AML-193 (cell line): Measurements from ENCODE around the gene IL23A.
A peak's percentile ranks its signal among the peaks of the same experiment; 100 is the strongest.
"Not testable (repeated sequence)": the region's sequence is repeated elsewhere in the genome, so short reads cannot be mapped to it uniquely, and the experiment has no call there.

ENCODE experiments used
- DNase-seq, 2 experiments: peaks; one replicate each; lab custom pipeline; 2025; lab: John Stamatoyannopoulos, UW

The IL23A gene

GRCh38 chr12:56326126-56326525 is 12.6 kb upstream of the IL23A start:
- no peak for DNase-seq

DNA sequence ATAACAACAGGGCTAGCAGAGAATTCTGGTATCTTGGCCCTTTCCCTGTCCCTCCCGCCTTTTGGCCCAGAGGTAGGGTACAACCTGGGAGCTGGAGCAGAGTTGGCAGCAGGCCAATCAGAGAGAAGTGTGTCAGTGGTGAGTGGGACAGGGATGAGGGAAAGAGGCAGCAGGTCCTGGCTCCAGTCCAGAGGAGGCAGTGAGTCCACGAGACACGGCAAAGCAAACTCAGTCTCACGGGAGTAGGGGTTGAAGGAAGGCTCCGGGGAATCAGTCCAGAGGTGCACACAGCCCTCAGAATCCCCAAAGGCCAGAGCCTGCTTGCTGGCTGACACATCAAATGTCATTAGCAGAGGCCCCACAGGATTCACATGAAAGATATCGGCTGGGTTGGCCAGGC is 12.2 kb upstream of the IL23A start:
- no peak for DNase-seq

- no peak for DNase-seq
Measured at GRCh38 chr12:56330936-56331490, 7.7 kb upstream of the IL23A start.

GRCh38 chr12:56332512-56333196 is 6.0 kb upstream of the IL23A start:
- DNase-seq, result no peak

DNA sequence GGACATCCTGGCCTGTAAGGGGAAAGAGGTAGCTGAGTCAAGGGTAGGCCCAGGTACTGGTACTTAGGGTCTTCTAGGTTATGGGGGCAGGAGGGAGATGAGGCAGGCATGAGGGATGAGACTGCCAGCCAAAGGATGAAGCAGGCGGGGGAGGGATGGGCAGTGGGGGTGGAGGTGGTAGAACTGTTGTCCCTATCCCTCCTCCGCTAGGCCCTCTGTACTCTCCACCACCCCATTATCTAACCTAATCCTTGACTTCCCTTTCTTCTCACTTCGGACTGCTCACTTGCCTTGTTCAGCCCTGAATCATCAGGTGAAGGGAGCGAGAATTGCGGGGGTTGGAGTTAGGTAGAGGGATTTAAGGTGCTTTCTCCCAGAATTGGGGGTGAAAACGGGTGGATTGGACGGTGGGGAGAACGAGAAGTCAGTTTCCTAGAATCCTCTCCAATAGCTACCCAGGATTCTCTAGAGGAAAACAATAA is 5.4 kb upstream of the IL23A start:
- DNase-seq, result peak in 1 of 2 experiments; percentile 65

DNA sequence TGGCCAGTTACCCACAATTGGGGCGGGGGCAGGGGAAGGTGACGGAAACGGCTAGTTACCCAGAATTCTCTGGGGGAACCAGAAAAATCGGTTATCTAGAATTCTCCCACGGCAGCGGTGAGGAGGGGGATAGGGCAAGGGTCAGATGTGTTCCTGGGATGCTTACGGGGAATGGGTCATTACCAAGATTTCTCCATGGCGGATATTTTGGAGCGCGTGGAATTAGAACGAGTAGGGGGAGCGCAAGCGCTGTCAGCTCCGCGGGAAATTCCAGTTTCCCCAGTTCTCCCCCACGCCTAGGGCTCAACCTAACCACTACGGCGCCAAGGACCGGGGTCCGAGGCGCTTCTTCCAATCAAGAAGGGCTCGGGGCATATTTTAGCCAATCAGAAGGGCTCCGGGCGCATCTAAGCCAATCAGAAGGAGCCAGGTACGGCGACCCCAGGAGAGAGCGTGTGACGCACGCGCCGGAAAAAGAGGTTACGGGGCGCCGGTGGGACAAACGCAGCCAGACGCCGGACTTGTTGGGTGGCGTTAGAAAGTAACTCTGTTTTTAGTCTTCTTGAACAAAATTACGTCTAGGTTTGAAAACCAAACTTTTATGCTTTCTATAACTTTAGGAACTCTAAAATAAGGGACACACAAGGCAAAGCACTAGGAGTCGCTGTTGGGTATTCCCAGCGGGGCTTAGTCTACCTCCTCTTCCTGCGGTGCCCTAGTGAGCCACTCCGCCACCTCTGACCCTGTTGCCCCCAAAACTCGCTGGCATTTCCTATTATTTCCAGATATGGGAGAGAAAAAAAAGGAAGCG is 4.8 kb upstream of the IL23A start, which contains the start of gene PAN2:
Gene PAN2, minus strand, starts transcription at position 322 of the 811 bp plus-strand sequence. CDS start 906 bp downstream, outside the sequence.
- peak; percentile 92 to 93 for DNase-seq

DNA sequence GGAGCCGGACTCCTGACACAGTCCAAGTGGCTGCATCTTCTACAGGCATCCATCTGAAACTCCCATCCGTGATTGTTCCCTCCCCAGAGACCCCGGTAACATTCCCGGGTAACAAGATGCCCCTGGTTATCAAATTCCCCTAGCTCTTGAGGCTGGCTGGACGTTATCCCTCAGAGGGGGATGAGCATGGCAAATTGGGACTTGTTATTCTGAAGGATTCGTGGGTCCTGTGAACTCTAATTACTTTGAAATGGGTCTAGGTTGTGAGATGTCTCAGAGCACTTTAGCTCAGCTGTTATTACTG is 4.2 kb upstream of the IL23A start:
- no peak for DNase-seq

GRCh38 chr12:56335527-56335926 is 3.2 kb upstream of the IL23A start:
- not testable (repeated sequence) for DNase-seq

- no peak for DNase-seq
Measured at GRCh38 chr12:56336361-56337167, 2.1 kb upstream of the IL23A start.

DNA sequence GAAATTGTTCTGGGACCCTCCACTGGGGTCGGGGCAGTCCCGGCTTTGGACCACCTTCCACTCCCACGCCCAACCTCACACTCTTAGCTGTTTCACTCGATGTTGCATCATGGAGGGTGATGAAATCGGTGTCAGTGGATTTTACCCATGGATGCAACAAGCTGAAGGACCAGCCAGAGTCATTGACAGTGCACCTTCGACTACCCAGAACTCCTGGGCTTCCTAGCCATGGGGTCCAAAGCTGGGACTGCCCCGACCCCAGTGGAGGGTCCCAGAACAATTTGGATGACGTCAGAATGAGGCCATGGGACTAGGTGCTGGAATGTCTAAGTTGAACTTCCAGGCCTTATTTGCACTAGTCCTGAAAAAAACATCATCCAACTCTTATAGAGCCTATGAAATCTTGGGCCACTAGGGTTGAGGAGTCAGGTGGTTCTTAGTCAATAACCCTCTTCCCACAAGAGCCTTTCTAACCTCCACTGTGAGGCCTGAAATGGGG is 882 bp upstream of the IL23A start:
- DNase-seq, result no peak

DNA sequence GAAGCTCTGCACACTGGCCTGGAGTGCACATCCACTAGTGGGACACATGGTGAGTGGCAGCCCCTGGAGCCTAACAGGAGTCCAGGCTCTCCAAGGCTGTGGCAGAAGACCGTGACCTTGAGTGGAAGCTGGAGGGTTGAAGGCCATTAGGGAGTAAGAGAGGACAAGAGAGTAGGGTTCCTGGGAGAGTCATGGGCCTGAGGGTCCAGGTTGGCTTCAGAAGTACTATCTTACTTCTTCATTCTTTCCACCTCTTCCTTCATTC is 406 bp downstream of the IL23A start:
- no peak for DNase-seq

- no peak for DNase-seq
Measured at GRCh38 chr12:56341616-56342015, 2.9 kb downstream of the IL23A start.

GRCh38 chr12:56342290-56342689 is 3.6 kb downstream of the IL23A start:
- not testable (repeated sequence) for DNase-seq

DNA sequence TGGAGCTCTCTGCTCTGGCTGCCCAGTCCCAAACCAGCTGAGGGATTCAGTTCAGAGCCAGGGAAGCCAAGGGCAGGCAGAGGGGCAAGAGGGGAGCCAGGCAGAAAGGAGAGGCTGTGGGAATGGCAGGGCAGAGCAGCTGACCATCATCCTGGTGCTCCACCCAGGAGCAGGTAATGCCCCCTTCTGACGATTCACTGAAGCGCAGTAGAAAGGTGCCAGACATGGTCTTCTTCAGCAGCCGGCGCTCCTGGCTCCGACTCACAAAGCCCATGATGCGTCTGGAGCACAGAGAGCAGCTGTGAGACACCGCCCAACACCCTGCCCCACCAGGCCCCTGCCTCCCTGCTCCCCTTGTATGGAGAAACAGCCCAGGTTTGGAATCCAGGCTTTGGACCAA is 8.0 kb downstream of the IL23A start:
- no peak for DNase-seq

DNA sequence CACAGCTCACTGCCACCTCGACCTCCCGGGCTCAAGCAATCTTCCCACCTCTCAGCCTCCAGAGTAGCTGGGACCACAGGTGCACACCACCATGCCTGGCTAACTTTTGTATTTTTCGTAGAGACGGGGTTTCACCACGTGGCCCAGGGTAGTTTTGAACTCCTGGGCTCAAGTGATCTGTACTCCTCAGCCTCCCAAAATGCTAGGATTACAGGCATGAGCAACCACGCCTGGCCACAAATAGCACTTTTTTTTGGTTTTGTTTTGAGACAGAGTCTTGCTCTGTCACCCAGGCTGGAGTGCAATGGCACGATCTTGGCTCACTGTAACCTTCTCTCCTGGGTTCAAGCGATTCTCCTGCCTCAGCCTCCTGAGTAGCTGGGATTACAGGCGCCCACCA is 8.6 kb downstream of the IL23A start:
- DNase-seq, result not testable (repeated sequence)

- DNase-seq, result no peak
Measured at GRCh38 chr12:56348776-56349175, 10.1 kb downstream of the IL23A start.

DNA sequence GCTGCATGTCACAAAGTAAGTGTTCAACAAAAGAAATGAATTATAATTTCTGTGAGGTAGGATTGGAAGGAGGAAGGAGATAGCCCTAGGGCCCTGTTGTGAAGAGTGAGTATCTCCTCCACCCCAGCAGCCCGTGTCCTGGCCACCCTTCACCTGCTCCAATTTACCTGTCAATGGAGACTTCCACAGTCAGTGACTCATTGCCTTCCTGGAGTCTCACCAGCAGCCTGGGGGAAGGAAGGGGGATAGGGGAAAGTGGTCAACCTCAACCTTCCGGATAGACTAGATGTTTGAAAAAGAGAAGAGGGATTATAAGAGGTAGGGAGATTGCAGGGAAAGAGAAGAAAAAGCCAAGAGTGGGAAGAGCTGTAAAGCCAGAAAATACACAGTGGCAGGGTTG is 12.0 kb downstream of the IL23A start:
- no peak for DNase-seq

GRCh38 chr12:56351325-56351724 is 12.6 kb downstream of the IL23A start:
- DNase-seq, result no peak

DNA sequence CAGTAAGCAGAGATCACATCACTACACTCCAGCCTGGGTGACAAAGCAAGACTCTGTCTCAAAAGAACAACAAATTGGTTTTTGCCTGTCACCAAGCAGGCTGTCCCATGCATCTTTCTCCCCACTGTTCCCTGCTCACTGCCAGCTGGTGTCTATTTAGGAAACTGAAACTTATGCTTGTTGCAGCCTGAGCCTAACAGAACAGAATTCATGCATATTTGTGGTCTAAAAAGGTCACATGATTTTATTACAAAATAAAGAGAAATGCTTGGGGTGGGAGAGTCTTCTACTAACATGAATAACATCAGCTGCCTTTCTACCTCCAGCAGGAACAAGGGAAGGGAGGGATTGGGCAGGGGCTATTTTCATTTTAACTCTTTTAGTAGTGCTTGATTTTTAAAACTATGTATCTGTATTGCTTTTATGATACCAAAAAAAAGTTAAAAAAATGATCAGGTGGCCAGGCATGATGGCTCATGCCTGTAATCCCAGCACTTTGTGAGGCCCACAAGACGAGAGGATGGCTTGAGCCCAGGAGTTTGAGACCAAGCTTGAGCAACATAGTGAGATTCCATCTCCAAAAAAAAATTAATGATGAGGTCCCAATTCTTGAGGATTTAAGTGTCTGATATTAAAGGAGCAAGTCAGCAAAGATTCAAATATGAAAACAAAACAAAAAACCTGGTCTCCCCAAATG is 20.3 kb downstream of the IL23A start:
- peak; percentile 51 for DNase-seq

DNA sequence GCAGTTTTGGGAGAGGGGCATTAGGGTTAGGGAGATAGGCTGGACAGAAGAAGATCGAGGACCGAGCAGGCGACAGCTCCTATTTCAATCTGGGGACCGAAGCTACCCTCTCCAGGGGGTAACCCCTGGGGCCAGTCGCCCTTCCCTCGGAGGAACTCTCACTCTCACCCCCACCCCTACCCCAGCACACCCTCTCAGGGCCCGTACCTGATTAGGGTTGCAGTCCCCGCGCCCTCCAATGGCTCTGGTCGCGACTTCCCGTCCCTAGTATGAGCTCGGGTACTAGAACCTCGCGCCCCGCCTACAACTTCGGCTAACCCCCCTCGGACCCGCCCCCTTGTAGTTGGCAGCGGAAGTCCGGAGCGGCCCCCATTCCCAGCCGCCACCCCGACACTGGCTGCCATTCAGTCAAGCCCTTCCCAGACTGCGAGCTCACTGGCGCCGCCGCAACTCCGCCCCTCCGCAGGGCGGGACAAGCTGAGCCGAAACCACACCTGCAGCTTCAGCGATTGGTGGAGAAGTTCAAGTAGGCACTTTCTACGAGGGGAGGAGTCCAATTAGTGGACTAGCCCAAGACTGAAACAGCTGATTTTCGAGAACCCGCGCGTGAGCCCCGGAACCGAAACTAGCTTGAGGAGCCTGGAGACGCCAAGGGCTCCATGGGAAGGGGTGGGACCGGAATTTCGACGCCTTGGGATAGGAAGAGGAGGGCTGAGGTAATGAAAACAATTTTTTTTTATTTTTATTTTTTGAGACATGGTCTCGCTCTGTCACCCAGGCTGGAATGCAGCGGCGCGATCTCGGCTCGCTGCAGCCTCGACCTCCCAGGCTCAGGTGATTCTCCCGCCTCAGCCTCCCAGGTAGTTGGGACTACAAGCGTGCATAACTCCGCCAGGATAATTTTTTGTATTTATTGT is 21.4 kb downstream of the IL23A start, which contains the start of gene STAT2:
Gene STAT2, minus strand, starts transcription at position 257 of the 917 bp plus-strand sequence. CDS start 3,536 bp downstream, outside the sequence.
- peak; percentile 99 for DNase-seq
